Astrocyte (in vitro differentiated cells and primary cell): ENCODE measurements around the gene CASTOR1. TPM values are rescaled to one million over a fixed set of nuclear protein-coding genes. Genes with fewer than 3 reads are reported as not detected.

Experiments used
- DNase-seq: peaks from one replicate; pipeline ENCODE4 v3.0.0-alpha.2; 2010; ENCODE audit warnings: low read depth
- FAIRE-seq: peaks from 2 replicates; lab custom pipeline; 2011; peaks lifted over from hg19 to GRCh38; lab: Jason Lieb, UNC
- H2AFZ ChIP-seq: 2 replicates; pipeline ENCODE4 v1.6.0; 2012; ENCODE audit warnings: low read depth, low read length, inconsistent platforms
- H3K27ac ChIP-seq: 2 replicates; pipeline ENCODE4 v1.5.1; 2011; ENCODE audit warnings: low read depth, low read length, inconsistent platforms
- H3K27me3 ChIP-seq: 2 replicates; pipeline ENCODE4 v1.6.0; 2011; ENCODE audit warnings: low read length, inconsistent platforms; ENCODE audit not compliant: insufficient read depth
- H3K36me3 ChIP-seq: 2 replicates; pipeline ENCODE4 v1.5.1; 2011; ENCODE audit warnings: low read length, inconsistent platforms; ENCODE audit not compliant: insufficient read depth
- H3K4me1 ChIP-seq: 2 replicates; pipeline ENCODE4 v1.5.1; 2011; ENCODE audit warnings: low read length, inconsistent platforms; ENCODE audit not compliant: insufficient read depth
- H3K4me2 ChIP-seq: 2 replicates; pipeline ENCODE4 v1.6.0; 2012; ENCODE audit warnings: low read length, inconsistent platforms
- H3K4me3 ChIP-seq: 2 replicates; pipeline ENCODE4 v1.5.1; 2011; ENCODE audit warnings: low read depth, mild to moderate bottlenecking, low read length, inconsistent platforms; ENCODE audit not compliant: insufficient read depth
- H3K79me2 ChIP-seq: 2 replicates; pipeline ENCODE4 v1.6.0; 2012; ENCODE audit warnings: mild to moderate bottlenecking, low read length, inconsistent platforms; ENCODE audit not compliant: insufficient read depth
- H3K9ac ChIP-seq: 2 replicates; pipeline ENCODE4 v1.6.0; 2012; ENCODE audit warnings: mild to moderate bottlenecking, low read length, inconsistent platforms
- H3K9me3 ChIP-seq: 2 replicates; pipeline ENCODE4 v1.5.1; 2012; ENCODE audit warnings: low read depth, mild to moderate bottlenecking, low read length, inconsistent platforms; ENCODE audit not compliant: insufficient read depth
- H4K20me1 ChIP-seq: 2 replicates; pipeline ENCODE4 v1.6.0; 2012; ENCODE audit warnings: low read length, inconsistent platforms; ENCODE audit not compliant: insufficient read depth
- H3K27ac Mint-ChIP-seq: one replicate; pipeline ENCODE4 v1.8.0; 2021; ENCODE audit warnings: mild to moderate bottlenecking, mixed read lengths; ENCODE audit not compliant: unreplicated experiment
- H3K27me3 Mint-ChIP-seq: one replicate; pipeline ENCODE4 v1.8.0; 2021; ENCODE audit warnings: low read depth, mixed read lengths; ENCODE audit not compliant: unreplicated experiment
- H3K36me3 Mint-ChIP-seq: one replicate; pipeline ENCODE4 v1.8.0; 2021; ENCODE audit warnings: low read depth, mixed read lengths; ENCODE audit not compliant: unreplicated experiment
- H3K4me1 Mint-ChIP-seq: one replicate; pipeline ENCODE4 v1.8.0; 2021; ENCODE audit warnings: low read depth, mixed read lengths; ENCODE audit not compliant: unreplicated experiment
- H3K4me3 Mint-ChIP-seq: one replicate; pipeline ENCODE4 v1.8.0; 2021; ENCODE audit warnings: mild to moderate bottlenecking, moderate library complexity, mixed read lengths; ENCODE audit not compliant: unreplicated experiment
- H3K9me3 Mint-ChIP-seq: one replicate; pipeline ENCODE4 v1.8.0; 2021; ENCODE audit warnings: mild to moderate bottlenecking, mixed read lengths; ENCODE audit not compliant: unreplicated experiment
- EZH2 ChIP-seq: IDR thresholded peaks from 2 replicates; pipeline ENCODE4 v1.6.1; 2012; ENCODE audit warnings: mild to moderate bottlenecking, low read length, inconsistent platforms; ENCODE audit not compliant: insufficient read depth
- total RNA-seq: library from RNA; stranded (reverse); gene quantifications from 2 replicates; pipeline ENCODE4 v1.2.1, GENCODE V29; 2021
- TF ChIP-seq, protein P1 (sequence below): IDR thresholded peaks from 2 replicates; pipeline ENCODE4 v1.5.1; 2011; ENCODE audit warnings: low read depth, mild to moderate bottlenecking, inconsistent platforms, low read length, moderate library complexity; ENCODE audit not compliant: insufficient read depth

The CASTOR1 gene
- total RNA-seq, 1 donor from 2014 or later, result 15.2 TPM

GRCh38 chr22:30290342-30291057 lies 1.2 kb upstream of the CASTOR1 start:
- Histone ChIP-seq H3K4me1 (peaks cover 29% of the 10 kb centered on the region), H3K9me3 (no peaks in the 10 kb centered on the region), H3K27ac (no peak overlapping the region), H4K20me1 (peaks cover 24% of the 10 kb centered on the region), H3K27me3 (no peaks in the 10 kb centered on the region), H3K4me3 (no peak overlapping the region), H3K4me2 (peak overlapping the region; percentile 98), H3K36me3 (peaks cover 16% of the 10 kb centered on the region), H3K79me2 (peaks cover 3% of the 10 kb centered on the region), H2AFZ (no peak overlapping the region), H3K9ac (peak overlapping the region; percentile 43)
- H3K4me1 Mint-ChIP-seq, result no peaks in the 10 kb centered on the region
- no peak overlapping the region for H3K27ac Mint-ChIP-seq
- H3K27me3 Mint-ChIP-seq, result no peaks in the 10 kb centered on the region
- peak; percentile 17 for FAIRE-seq
- no peaks in the 10 kb centered on the region for H3K9me3 Mint-ChIP-seq
- DNase-seq, result peak; percentile 38
- H3K36me3 Mint-ChIP-seq, result peaks cover 20% of the 10 kb centered on the region
- no peak for TF ChIP-seq EZH2
- TF ChIP-seq, protein P1, sequence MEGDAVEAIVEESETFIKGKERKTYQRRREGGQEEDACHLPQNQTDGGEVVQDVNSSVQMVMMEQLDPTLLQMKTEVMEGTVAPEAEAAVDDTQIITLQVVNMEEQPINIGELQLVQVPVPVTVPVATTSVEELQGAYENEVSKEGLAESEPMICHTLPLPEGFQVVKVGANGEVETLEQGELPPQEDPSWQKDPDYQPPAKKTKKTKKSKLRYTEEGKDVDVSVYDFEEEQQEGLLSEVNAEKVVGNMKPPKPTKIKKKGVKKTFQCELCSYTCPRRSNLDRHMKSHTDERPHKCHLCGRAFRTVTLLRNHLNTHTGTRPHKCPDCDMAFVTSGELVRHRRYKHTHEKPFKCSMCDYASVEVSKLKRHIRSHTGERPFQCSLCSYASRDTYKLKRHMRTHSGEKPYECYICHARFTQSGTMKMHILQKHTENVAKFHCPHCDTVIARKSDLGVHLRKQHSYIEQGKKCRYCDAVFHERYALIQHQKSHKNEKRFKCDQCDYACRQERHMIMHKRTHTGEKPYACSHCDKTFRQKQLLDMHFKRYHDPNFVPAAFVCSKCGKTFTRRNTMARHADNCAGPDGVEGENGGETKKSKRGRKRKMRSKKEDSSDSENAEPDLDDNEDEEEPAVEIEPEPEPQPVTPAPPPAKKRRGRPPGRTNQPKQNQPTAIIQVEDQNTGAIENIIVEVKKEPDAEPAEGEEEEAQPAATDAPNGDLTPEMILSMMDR, result no peak
- peak overlapping the region; percentile 73 for H3K4me3 Mint-ChIP-seq

- H3K9me3 Mint-ChIP-seq, result no peaks in the 10 kb centered on the region
- peaks cover 24% of the 10 kb centered on the region for H4K20me1 ChIP-seq
- H3K27me3 Mint-ChIP-seq, result no peaks in the 10 kb centered on the region
- no peak overlapping the region for H2AFZ ChIP-seq
- peaks cover 20% of the 10 kb centered on the region for H3K36me3 Mint-ChIP-seq
- no peaks in the 10 kb centered on the region for H3K9me3 ChIP-seq
- H3K4me1 ChIP-seq, result peaks cover 29% of the 10 kb centered on the region
- peak overlapping the region; percentile 27 for H3K9ac ChIP-seq
- H3K4me3 Mint-ChIP-seq, result peak overlapping the region; percentile 73
- no peaks in the 10 kb centered on the region for H3K4me1 Mint-ChIP-seq
- H3K4me3 ChIP-seq, result peak overlapping the region; percentile 41
- FAIRE-seq, result no peak
- no peak for DNase-seq
- no peak overlapping the region for H3K27ac ChIP-seq
- peaks cover 3% of the 10 kb centered on the region for H3K79me2 ChIP-seq
- peaks cover 14% of the 10 kb centered on the region for H3K36me3 ChIP-seq
- H3K27me3 ChIP-seq, result no peaks in the 10 kb centered on the region
- H3K4me2 ChIP-seq, result peak overlapping the region; percentile 98
- no peak for TF ChIP-seq EZH2
- TF ChIP-seq, protein P1, result no peak
- no peak overlapping the region for H3K27ac Mint-ChIP-seq
Observed at GRCh38 chr22:30289980-30290313, 642 bp upstream of the CASTOR1 start.
